GM12892 (cell line): ENCODE measurements around the gene SETD6.
"Not testable (repeated sequence)": the region's sequence is repeated elsewhere in the genome, so short reads cannot be mapped to it uniquely, and the experiment has no call there.

Source experiments
- POLR2AphosphoS5 ChIP-seq: IDR thresholded peaks from 2 replicates; pipeline ENCODE4 v1.6.1; 2011; ENCODE audit warnings: low read depth, low read length, control low read depth
- TAF1 ChIP-seq: IDR thresholded peaks from 2 replicates; pipeline ENCODE4 v1.6.1; 2011; ENCODE audit warnings: low read depth, mild to moderate bottlenecking, control low read depth, low read length, borderline replicate concordance

DNA sequence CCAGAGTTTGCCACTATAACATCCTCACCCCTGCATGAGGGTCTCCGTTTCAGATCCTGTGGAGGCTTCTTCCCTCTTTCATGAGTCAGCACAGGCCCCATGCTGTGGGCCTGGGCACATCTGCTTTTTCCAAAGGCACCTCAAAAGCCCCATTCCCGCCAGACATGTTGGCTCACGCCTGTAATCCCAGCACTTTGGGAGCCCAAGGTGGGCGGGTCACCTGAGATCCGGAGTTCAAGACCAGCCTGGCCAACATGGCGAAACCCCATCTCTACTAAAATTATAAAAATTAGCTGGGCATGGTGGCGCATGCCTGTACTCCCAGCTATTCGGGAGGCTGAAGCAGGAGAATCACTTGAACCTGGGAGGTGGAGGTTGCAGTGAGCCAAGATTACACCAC is 24.8 kb upstream of the SETD6 start:
- not testable (repeated sequence) for TF ChIP-seq TAF1, POLR2AphosphoS5
